ENCODE results near the gene PREP.
"Not testable (repeated sequence)": the region's sequence is repeated elsewhere in the genome, so short reads cannot be mapped to it uniquely, and the experiment has no call there.

PREP gene

GRCh38 chr6:105402939-105403935 lies at the start of gene PREP:
PREP (minus strand) TSS chr6:105403082; CDS start chr6:105402891, 191 bp downstream.
- DNase-seq (ENCODE audit: low read depth): peak; percentile 69

- DNase-seq (ENCODE audit: low read depth): no peak
These were observed 49.5 kb upstream of the PREP start for GRCh38 chr6:105452376-105452775.

- no peak for DNase-seq (ENCODE audit: low read depth)
These were observed 47.0 kb upstream of the PREP start for GRCh38 chr6:105449756-105450390.

GRCh38 chr6:105445481-105445880 lies 42.6 kb upstream of the PREP start:
- no peak for DNase-seq (ENCODE audit: low read depth)

- no peak for DNase-seq (ENCODE audit: low read depth)
These were observed 41.1 kb upstream of the PREP start for GRCh38 chr6:105443941-105444340.

- DNase-seq (ENCODE audit: low read depth): no peak
These were observed 39.5 kb upstream of the PREP start for GRCh38 chr6:105442369-105442768.

- DNase-seq (ENCODE audit: low read depth): no peak
These were observed 34.4 kb upstream of the PREP start for GRCh38 chr6:105437236-105437635.

GRCh38 chr6:105433723-105434122 lies 30.8 kb upstream of the PREP start:
- no peak for DNase-seq (ENCODE audit: low read depth)

GRCh38 chr6:105432797-105433196 lies 29.9 kb upstream of the PREP start:
- DNase-seq (ENCODE audit: low read depth): no peak

- no peak for DNase-seq (ENCODE audit: low read depth)
These were observed 28.3 kb upstream of the PREP start for GRCh38 chr6:105431226-105431625.

GRCh38 chr6:105430685-105431084 lies 27.8 kb upstream of the PREP start:
- DNase-seq (ENCODE audit: low read depth): no peak

- DNase-seq (ENCODE audit: low read depth): no peak
These were observed 26.8 kb upstream of the PREP start for GRCh38 chr6:105429676-105430075.

- no peak for DNase-seq (ENCODE audit: low read depth)
These were observed 25.6 kb upstream of the PREP start for GRCh38 chr6:105428342-105428957.

GRCh38 chr6:105424175-105424783 lies 21.4 kb upstream of the PREP start:
- peak; percentile 52 for DNase-seq (ENCODE audit: low read depth)

GRCh38 chr6:105416971-105417370 lies 14.1 kb upstream of the PREP start:
- DNase-seq (ENCODE audit: low read depth): not testable (repeated sequence)

- no peak for DNase-seq (ENCODE audit: low read depth)
These were observed 6.9 kb upstream of the PREP start for GRCh38 chr6:105409734-105410133.

GRCh38 chr6:105402090-105402938 lies 568 bp downstream of the PREP start:
- DNase-seq (ENCODE audit: low read depth): peak; percentile 16

GRCh38 chr6:105401247-105402089 lies 1.4 kb downstream of the PREP start:
- DNase-seq (ENCODE audit: low read depth): no peak

GRCh38 chr6:105400501-105400900 lies 2.4 kb downstream of the PREP start:
- DNase-seq (ENCODE audit: low read depth): no peak

- no peak for DNase-seq (ENCODE audit: low read depth)
These were observed 4.0 kb downstream of the PREP start for GRCh38 chr6:105398859-105399258.
